Occipital lobe (tissue), 2 donors: ENCODE data around the gene F2RL3. TPM values are rescaled to one million over a fixed set of nuclear protein-coding genes. Genes with fewer than 3 reads are reported as not detected.
"Not testable (repeated sequence)": the region's sequence is repeated elsewhere in the genome, so short reads cannot be mapped to it uniquely, and the experiment has no call there.

Source experiments
- DNase-seq: peaks from one replicate; lab custom pipeline; 2025; lab: John Stamatoyannopoulos, UW
- total RNA-seq: library from RNA; depleted of rRNA; stranded (reverse); fragments of >200 nt; gene quantifications from one replicate; pipeline ENCODE4 v1.2.3, GENCODE V29; 2014

F2RL3 gene
- total RNA-seq, 1 donor from 2014 or later: under 0.01 TPM

GRCh38 chr19:16874978-16875299 lies 13.9 kb upstream of the F2RL3 start:
- DNase-seq: not testable (repeated sequence)

GRCh38 chr19:16875584-16876555 lies 12.9 kb upstream of the F2RL3 start:
- DNase-seq: no peak

- no peak for DNase-seq
Observed at GRCh38 chr19:16876904-16877361, 11.9 kb upstream of the F2RL3 start.

DNA sequence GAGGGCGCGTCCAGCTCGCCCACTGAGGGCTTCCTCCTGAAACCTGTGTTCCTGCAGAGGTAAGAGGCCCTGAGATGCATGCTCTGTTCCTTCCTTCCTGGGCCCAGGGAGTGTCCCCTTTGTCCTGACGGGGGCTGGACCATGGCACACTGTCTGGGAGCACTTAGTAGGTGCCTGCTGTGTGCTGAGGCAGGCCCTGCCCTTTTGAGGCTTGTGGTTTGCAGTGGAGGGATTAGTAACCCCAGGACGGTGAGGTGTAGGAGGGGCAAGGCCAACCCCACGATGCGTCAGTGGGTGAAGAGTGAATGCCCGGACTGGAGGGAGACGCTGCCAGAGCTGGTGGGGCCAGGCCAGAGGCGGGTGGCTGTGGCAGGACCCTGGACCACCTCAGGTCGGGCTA lies 11.2 kb upstream of the F2RL3 start:
- DNase-seq: no peak

DNA sequence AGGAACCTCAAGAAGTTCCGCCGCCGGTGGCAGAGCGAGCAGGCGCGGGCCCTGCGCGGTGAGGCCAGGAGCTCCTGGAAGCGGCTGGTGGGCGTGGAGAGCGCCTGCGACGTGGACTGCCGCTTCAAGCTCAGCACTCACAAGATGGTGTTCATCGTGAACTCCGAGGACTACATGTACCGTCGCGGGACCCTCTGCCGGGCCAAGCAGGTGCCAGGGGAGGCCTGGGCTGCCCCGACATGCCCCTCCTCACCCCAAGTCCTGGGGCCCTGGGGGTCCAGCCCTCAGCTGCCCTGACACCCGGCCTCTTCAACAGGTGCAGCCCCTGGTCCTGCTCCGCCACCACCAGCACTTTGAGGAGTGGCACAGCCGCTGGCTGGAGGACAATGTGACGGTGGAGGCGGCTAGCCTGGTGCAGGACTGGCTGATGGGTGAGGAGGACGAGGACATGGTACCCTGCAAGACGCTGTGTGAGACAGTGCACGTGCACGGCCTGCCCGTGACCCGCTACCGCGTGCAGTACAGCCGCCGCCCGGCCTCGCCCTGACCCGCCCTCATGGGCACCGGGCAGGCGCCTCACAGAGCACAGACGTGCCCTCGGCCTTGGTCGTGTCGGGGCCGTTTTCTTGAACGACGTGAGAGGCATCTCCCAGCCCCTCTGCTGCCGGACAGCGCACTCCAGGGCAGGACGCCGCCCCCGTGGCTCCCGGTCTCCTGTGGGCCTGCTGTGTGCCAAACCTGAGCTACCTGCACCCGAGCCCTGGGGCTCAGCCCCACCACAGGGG lies 10.4 kb upstream of the F2RL3 start:
- DNase-seq: no peak

- DNase-seq: no peak
Observed at GRCh38 chr19:16880884-16881554, 7.8 kb upstream of the F2RL3 start.

DNA sequence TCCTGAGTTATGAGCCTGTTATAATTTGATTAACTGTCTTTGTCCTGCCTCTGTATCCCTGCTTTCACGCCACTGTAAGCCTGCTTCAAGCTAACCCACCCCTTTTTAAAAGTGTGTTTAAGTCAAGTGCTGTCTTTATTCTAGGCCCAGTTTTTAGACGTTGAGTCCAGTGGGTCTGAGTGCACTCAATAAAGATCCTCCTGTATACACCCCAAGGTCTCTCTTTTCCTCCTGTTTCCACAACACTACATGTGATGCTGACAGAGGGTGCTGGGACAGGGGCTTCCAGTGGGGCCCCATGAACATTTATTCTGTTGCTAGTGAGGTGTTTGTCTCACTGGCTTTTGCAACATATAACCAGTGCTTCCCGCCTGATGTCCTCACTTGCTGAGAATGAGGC lies 6.7 kb upstream of the F2RL3 start:
- no peak for DNase-seq

DNA sequence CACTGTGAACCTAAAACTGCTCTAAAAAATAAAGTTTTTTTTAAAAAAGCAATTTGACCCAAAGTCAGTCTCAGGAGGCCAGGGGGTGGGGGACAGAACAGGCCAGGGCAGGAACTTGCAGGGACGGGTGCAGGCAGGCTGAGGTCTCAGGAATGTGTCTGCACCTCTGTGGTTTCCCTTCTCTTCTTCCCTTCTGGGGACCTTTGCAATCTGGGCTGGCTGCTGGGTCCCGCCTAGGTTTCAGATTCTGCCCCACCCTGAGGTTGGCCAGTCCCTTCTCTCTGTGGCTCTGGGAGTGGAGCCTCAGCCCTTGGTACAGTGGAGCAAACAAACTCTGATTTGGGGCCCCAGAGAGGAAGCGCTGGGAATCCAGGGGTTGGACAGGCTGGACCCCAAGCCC lies 5.3 kb upstream of the F2RL3 start:
- DNase-seq: no peak

DNA sequence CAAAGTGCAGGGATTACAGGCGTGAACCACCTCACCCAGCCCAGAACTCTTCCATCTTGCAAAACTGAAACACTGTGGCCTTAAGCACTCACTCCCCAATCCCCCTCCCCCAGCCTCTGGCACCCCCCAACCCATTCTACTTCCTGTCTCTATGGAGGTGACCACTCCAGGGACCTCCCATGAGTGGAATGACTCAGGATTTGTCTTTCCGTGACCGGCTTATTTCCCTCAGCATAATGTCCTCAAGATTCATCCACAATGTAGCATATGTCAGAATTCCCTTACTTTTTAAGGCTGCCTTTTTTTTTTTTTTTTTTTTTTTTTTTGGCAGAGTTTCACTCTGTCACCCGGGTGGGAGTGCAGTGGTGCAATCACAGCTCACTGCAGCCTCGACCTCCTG lies 3.6 kb upstream of the F2RL3 start:
- no peak for DNase-seq

- DNase-seq: no peak
Observed at GRCh38 chr19:16886305-16886880, 2.4 kb upstream of the F2RL3 start.

GRCh38 chr19:16887353-16888265 lies 1.2 kb upstream of the F2RL3 start:
- DNase-seq: no peak

DNA sequence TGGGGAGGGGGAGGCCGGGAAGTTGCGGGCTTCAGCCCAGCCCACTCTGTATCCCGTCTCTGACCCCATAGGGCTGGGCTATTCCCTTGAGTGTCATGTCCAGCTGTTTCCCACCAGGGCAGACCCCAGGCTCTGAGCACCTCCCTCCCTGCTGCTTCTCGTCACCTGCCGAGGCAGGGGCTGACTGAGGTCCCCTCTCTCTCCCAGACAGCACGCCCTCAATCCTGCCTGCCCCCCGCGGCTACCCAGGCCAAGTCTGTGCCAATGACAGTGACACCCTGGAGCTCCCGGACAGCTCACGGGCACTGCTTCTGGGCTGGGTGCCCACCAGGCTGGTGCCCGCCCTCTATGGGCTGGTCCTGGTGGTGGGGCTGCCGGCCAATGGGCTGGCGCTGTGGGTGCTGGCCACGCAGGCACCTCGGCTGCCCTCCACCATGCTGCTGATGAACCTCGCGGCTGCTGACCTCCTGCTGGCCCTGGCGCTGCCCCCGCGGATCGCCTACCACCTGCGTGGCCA lies 625 bp downstream of the F2RL3 start:
- no peak for DNase-seq

- DNase-seq: no peak
Observed at GRCh38 chr19:16889883-16890460, 1.2 kb downstream of the F2RL3 start.

DNA sequence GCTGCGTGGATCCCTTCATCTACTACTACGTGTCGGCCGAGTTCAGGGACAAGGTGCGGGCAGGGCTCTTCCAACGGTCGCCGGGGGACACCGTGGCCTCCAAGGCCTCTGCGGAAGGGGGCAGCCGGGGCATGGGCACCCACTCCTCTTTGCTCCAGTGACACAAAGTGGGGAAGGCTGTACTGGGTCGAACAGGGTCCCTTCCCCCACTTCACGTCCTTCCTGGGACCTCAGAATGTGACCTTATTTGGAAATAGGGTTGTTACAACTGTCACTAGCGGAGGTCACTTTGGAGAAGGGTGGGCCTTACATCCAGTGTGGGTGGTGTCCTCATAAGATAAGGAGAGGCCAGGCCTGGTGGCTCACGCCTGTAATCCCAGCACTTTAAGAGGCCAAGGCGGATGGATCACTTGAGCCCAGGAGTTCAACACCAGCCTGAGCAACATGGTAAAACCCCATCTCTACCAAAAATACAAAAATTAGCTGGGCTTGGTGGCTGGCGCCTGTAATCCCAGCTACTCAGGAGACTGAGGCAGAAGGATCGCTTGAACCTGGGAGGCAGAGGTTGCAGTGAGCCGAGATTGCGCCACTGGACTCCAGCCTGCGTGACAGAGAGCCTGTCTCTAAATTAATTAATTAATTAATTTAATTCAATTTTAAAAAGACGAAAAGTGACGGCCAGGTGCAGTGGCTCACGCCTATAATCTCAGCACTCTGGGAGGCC lies 1.8 kb downstream of the F2RL3 start:
- DNase-seq: no peak

- DNase-seq: no peak
Observed at GRCh38 chr19:16891696-16892382, 3.0 kb downstream of the F2RL3 start.

DNA sequence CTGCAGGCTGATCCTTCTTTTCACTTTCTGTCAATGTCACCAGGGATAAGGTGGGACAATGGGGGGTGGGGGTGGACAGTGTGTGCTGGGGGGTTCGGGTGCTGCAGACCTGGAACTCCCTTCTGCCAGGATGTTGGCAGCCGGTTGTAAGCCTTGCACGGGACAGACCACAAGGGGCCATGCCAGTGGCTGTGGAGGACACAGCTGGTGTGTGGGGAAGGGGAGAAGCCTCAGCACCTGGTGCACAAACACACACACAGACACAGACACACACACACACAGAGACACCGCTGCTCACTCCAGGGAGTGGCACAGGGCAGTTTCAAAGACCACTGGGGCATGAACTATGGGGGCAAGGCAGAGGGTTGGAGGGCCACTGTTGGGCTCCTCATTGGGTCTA lies 3.6 kb downstream of the F2RL3 start:
- no peak for DNase-seq

GRCh38 chr19:16892868-16893685 lies 4.3 kb downstream of the F2RL3 start:
- DNase-seq: no peak

DNA sequence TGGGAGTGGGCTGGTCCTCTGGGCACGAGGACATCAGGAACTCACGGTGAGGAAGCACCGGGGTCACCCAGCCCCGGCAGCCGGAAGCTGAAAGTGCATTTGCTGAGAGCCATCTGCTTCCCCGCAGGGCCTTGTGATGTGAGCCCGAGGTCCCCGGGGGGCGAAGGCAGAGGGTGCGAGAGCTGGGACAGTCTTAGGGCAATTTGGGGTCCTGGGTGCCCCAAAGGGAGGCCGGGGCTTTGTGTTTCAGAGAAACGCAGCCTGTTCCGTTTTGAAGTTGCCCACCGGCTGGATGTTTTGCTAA lies 4.8 kb downstream of the F2RL3 start:
- DNase-seq: no peak
